Measurements from ENCODE around the gene EMX1.
"Not testable (repeated sequence)": the region's sequence is repeated elsewhere in the genome, so short reads cannot be mapped to it uniquely, and the experiment has no call there.

The EMX1 gene

DNA sequence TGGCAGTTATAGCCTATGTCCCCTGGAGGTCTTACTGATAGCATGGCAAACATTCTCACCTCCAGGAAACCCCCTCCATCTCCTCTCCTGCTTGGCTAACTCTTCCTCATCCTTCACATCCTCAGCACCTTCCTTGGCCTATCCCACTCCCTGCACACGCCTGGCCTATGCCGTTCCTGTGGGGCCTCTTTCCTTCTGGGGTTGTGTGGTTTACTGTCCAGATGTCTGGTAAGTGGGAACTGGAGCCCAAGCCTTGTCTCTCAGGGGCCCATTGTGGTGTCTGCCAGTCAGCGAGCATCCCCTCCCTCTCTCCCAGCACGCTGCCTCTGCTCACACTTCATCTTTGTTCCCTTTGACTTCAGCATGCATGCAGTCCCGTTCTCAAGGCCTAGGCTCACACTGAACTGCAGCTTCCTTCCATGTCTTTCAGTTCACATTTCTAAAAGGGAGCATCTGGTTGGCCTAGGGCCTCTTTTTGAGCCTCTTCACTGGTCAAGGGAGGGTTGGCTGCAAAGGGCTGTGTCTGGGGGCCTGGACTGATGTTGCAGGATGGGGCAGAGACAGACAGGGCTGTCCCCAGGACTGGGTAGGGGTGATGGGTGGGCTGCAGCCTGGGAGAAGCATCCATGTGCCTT lies 17.0 kb upstream of the EMX1 start:
- no peak for DNase-seq (ENCODE audit: low read depth in 2 of 2, low spot score in 1 of 2)

- DNase-seq (ENCODE audit: low read depth in 2 of 2, low spot score in 1 of 2): no peak
Observed at GRCh38 chr2:72901426-72901825, 15.9 kb upstream of the EMX1 start.

- DNase-seq (ENCODE audit: low read depth in 2 of 2, low spot score in 1 of 2): not testable (repeated sequence)
Observed at GRCh38 chr2:72907369-72907768, 9.9 kb upstream of the EMX1 start.

DNA sequence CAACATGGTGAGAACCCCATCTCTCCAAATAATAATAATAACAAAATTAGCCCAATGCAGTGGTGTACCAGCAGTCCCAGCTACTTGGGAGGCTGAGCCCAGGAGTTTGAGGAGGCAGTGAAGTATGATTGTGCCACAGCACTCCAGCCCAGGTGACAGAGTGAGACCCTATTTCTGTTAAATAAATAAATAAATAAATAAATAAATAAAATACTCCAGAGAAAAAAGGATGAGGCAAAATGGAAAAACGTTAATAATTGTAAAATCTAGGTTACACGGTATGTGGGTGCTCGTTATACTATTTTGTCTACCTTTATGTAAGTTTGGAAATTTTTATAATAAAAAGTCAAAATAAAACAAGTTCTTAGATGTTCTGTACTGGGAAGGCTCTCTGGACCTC lies 8.6 kb upstream of the EMX1 start:
- DNase-seq (ENCODE audit: low read depth in 2 of 2, low spot score in 1 of 2): no peak

- DNase-seq (ENCODE audit: low read depth in 2 of 2, low spot score in 1 of 2): no peak
Observed at GRCh38 chr2:72911256-72911655, 6.1 kb upstream of the EMX1 start.

DNA sequence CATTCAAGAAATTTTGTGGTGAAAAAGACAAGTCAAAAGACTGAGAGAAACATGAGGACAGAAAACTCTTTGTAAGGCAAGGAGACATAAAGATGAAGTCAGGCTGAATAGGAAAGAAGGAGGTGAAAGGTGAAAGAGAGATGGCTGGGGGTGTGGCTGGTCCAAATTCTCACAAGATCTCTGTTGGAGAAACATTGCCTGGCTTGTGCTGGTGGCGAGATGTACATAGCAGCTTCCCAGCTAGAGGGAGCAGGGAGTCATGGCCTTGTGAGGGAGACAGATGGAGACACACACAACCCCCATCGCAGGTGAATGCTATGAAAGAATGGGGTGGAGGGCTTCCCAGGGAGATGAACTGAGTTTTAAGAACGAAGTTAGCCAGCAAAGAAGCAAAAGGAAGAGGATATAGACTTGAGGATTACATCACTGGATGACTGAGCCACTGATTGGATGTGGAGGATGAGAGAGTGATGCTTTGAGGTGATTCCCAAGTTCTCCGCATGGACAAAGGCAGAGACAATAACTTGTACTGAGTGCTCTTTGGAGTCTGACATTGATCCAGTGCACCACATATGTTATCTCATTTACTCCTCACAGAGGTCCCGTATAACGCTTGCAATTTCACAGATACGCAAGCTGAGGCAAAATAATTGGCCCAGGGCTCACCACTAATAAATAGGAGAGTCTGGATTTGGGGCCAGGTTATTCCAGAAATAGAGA lies 3.7 kb upstream of the EMX1 start:
- no peak for DNase-seq (ENCODE audit: low read depth in 2 of 2, low spot score in 1 of 2)

DNA sequence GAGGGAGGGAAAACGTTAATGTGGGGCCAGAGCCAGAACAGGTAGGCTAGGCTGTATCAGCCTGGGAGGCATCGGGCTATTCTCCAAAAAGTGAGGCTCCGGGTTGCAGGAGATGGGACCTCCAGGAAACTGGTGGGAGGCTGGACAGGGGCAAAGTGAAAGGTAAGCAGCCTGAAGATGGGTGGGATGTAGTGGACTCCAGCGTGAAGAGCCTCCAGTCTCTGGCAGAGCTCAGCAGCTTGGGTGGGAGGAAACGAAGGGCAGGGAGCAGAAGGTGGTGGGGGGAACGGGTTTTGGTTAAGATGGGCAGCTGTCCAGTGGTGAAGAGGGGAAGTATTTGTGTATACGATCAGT lies 3.1 kb upstream of the EMX1 start:
- DNase-seq (ENCODE audit: low read depth in 2 of 2, low spot score in 1 of 2): no peak

DNA sequence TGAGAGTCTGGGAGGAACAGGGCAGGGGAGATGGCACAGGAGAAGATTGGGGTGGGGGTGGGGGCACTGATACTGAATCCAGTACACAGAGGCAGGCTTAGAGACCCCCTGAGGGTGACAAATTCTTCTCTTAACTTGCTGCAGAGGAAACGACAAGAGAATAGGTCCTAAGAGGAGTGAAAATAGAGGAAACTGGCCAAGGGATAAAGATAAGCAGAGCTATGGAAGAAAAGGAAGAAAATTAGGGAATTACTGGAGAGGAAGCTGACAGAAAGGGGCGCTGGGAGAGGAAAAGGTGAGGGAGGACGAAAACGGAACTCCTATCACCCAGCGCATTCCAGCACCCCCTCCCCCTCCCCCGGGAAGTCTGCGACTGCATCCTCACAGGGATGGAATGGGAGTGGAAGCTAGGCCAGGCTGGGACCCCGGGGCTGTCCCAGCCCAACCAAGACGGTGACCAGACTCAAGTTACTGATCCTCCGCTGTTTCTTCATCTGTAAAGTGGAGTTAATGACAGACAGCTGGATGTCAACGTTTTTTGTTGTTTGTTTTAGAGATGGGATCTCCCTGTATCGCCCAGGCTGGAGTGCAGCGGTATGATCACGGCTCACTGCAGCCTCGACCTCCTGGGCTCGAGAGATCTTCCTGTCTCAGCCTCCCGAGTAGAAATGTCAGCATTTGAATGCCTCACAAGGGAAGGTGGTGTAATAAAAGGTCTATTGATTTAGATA lies 2.6 kb upstream of the EMX1 start:
- no peak for DNase-seq (ENCODE audit: low read depth in 2 of 2, low spot score in 1 of 2)

GRCh38 chr2:72915320-72915906 lies 1.9 kb upstream of the EMX1 start:
- no peak for DNase-seq (ENCODE audit: low read depth in 2 of 2, low spot score in 1 of 2)

DNA sequence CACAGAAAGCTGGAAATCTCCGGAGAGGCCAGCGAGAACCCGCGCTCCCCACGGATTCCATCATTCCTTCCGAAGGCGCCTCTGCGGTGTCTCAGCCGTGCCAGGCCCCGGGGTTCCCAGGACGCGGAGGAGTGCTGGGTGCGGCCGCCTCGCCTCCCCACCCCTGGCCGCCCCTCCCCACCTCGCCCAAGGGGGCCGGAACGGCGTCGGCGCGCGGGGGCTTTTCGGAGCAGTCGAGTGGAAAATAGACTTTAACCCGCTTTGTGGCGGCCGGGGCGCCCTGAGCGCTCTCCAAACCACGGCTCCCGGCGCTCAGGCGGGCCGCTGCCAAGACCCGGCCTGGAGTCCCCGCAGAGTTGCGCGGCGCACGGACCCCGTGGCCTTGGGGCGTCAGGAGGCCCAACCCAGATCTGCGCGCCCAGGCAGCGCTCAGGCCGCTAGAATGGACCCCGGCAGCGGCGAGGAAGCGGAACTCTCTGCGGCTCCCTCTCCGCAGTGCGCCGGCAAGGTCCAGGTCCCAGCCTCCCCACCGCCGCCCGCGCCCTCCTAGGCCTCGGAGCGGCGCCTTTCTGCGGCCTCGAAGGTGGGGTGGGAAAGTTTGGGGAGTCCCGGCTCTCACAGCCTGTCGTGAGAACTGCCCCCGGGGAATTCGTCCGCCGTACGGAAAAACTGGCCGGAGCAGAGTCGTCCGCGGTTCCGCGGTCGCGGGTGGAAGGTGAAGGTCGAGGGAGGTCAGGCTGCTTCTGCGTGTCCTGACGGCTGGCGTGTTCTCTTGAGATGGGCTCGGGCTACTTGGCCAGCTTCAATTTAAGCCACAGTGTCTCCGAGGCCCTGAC lies 1.2 kb upstream of the EMX1 start:
- no peak for DNase-seq (ENCODE audit: low read depth in 2 of 2, low spot score in 1 of 2)

DNA sequence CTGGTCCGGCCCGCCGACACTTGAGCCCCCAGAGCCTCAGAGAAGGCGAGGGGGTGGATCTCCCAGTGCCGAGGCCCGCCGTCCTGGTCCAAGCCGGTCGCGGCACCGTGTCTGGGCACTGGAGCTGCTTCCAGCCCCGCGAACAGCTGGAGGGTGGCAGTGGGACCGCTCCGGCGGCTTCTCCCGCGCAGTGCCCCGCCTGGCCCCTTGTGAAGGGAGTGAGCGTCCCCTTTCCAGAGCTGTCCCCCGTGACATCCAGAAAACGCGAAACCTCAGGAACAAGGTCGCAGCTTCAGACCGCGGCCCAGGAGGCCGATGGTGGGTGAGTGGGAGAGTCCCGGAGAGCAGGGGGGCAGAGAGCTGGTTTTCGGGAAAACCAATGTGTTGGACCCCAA lies 579 bp upstream of the EMX1 start:
- no peak for DNase-seq (ENCODE audit: low read depth in 2 of 2, low spot score in 1 of 2)

- DNase-seq (ENCODE audit: low read depth in 2 of 2, low spot score in 1 of 2): no peak
Observed at GRCh38 chr2:72917877-72918553, 696 bp downstream of the EMX1 start.

- no peak for DNase-seq (ENCODE audit: low read depth in 2 of 2, low spot score in 1 of 2)
Observed at GRCh38 chr2:72919414-72920317, 2.3 kb downstream of the EMX1 start.

- no peak for DNase-seq (ENCODE audit: low read depth in 2 of 2, low spot score in 1 of 2)
Observed at GRCh38 chr2:72920318-72921087, 3.2 kb downstream of the EMX1 start.

- DNase-seq (ENCODE audit: low read depth in 2 of 2, low spot score in 1 of 2): no peak
Observed at GRCh38 chr2:72921088-72921851, 4.0 kb downstream of the EMX1 start.

DNA sequence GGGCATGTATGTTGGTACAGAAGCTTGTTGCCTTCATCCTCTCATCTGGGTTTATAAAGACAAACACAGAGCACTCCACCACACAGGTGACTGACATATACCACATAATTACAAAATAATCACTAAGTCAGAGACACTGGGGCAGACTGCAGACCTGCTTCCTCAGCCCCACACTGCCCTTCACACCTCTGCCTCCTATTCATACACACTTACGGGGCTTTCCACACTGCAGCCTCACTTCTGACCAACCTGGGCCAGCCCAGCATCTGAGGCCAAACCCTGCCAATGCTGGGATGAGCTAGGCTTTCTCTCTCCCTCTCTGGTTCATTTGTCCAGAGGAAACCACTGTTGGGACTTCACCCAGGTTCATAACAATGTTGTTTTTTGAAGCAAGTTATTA lies 4.5 kb downstream of the EMX1 start:
- no peak for DNase-seq (ENCODE audit: low read depth in 2 of 2, low spot score in 1 of 2)

- no peak for DNase-seq (ENCODE audit: low read depth in 2 of 2, low spot score in 1 of 2)
Observed at GRCh38 chr2:72923833-72924352, 6.6 kb downstream of the EMX1 start.
